Measurements from ENCODE around the gene VWC2.

Gene VWC2

GRCh38 chr7:49767719-49768118, 5.7 kb upstream of the VWC2 start:
- Mint-ChIP-seq H3K4me3 (no peak overlapping the region), H3K9me3 (peaks cover 7% of the 10 kb centered on the region), H3K36me3 (ENCODE audit: low read depth) (no peaks in the 10 kb centered on the region), H3K4me1 (peaks cover 1% of the 10 kb centered on the region), H3K27me3 (ENCODE audit: low read depth) (peaks cover 67% of the 10 kb centered on the region), H3K27ac (no peak overlapping the region)
- TF ChIP-seq, protein P1, sequence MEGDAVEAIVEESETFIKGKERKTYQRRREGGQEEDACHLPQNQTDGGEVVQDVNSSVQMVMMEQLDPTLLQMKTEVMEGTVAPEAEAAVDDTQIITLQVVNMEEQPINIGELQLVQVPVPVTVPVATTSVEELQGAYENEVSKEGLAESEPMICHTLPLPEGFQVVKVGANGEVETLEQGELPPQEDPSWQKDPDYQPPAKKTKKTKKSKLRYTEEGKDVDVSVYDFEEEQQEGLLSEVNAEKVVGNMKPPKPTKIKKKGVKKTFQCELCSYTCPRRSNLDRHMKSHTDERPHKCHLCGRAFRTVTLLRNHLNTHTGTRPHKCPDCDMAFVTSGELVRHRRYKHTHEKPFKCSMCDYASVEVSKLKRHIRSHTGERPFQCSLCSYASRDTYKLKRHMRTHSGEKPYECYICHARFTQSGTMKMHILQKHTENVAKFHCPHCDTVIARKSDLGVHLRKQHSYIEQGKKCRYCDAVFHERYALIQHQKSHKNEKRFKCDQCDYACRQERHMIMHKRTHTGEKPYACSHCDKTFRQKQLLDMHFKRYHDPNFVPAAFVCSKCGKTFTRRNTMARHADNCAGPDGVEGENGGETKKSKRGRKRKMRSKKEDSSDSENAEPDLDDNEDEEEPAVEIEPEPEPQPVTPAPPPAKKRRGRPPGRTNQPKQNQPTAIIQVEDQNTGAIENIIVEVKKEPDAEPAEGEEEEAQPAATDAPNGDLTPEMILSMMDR (IDR thresholded peaks at IDR 0.05; ENCODE audit: unreplicated experiment in 3 of 3): no peak

- TF ChIP-seq, protein P1 (IDR thresholded peaks at IDR 0.05; ENCODE audit: unreplicated experiment in 3 of 3): no peak
- Mint-ChIP-seq H3K9me3 (peaks cover 7% of the 10 kb centered on the region), H3K4me3 (no peak overlapping the region), H3K27me3 (ENCODE audit: low read depth) (peaks cover 73% of the 10 kb centered on the region), H3K36me3 (ENCODE audit: low read depth) (no peaks in the 10 kb centered on the region), H3K27ac (no peak overlapping the region), H3K4me1 (peaks cover 7% of the 10 kb centered on the region)
Measured at GRCh38 chr7:49768254-49768653, 5.2 kb upstream of the VWC2 start.

DNA sequence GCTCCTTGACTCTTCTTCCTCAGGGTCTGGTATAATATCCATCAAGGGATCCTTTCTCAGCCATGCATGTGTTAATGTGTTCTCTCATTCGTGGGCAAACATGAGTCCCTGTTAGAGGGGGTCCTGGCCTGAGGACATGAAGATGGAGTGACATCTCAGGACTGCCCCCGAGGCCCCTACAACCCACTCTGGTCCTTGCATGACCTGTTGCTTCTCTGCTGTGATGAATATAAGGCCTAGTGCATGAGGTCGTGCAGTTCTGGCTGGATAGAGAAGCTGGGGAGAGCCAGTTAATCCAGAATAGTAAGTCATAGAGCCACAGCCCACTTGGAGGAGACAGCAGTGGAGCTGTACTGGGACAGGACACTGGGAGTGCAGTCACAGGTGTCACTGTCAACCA, 4.6 kb upstream of the VWC2 start:
- TF ChIP-seq, protein P1 (IDR thresholded peaks at IDR 0.05; ENCODE audit: unreplicated experiment in 3 of 3): no peak
- peaks cover 7% of the 10 kb centered on the region for H3K4me1 Mint-ChIP-seq
- H3K36me3 Mint-ChIP-seq (ENCODE audit: low read depth): no peaks in the 10 kb centered on the region
- peaks cover 74% of the 10 kb centered on the region for H3K27me3 Mint-ChIP-seq (ENCODE audit: low read depth)
- peaks cover 7% of the 10 kb centered on the region for H3K9me3 Mint-ChIP-seq
- no peak overlapping the region for H3K27ac Mint-ChIP-seq
- no peak overlapping the region for H3K4me3 Mint-ChIP-seq

- Mint-ChIP-seq H3K4me1 (peaks cover 7% of the 10 kb centered on the region), H3K4me3 (no peak overlapping the region), H3K9me3 (peaks cover 6% of the 10 kb centered on the region), H3K27ac (no peak overlapping the region), H3K36me3 (ENCODE audit: low read depth) (no peaks in the 10 kb centered on the region), H3K27me3 (ENCODE audit: low read depth) (peaks cover 78% of the 10 kb centered on the region)
- TF ChIP-seq, protein P1 (IDR thresholded peaks at IDR 0.05; ENCODE audit: unreplicated experiment in 3 of 3): no peak
Measured at GRCh38 chr7:49769285-49769857, 4.1 kb upstream of the VWC2 start.

GRCh38 chr7:49770838-49771237, 2.6 kb upstream of the VWC2 start:
- TF ChIP-seq, protein P1 (IDR thresholded peaks at IDR 0.05; ENCODE audit: unreplicated experiment in 3 of 3): no peak
- no peaks in the 10 kb centered on the region for H3K36me3 Mint-ChIP-seq (ENCODE audit: low read depth)
- peaks cover 12% of the 10 kb centered on the region for H3K4me1 Mint-ChIP-seq
- no peak overlapping the region for H3K27ac Mint-ChIP-seq
- H3K9me3 Mint-ChIP-seq: no peaks in the 10 kb centered on the region
- no peak overlapping the region for H3K4me3 Mint-ChIP-seq
- H3K27me3 Mint-ChIP-seq (ENCODE audit: low read depth): peaks cover 92% of the 10 kb centered on the region

DNA sequence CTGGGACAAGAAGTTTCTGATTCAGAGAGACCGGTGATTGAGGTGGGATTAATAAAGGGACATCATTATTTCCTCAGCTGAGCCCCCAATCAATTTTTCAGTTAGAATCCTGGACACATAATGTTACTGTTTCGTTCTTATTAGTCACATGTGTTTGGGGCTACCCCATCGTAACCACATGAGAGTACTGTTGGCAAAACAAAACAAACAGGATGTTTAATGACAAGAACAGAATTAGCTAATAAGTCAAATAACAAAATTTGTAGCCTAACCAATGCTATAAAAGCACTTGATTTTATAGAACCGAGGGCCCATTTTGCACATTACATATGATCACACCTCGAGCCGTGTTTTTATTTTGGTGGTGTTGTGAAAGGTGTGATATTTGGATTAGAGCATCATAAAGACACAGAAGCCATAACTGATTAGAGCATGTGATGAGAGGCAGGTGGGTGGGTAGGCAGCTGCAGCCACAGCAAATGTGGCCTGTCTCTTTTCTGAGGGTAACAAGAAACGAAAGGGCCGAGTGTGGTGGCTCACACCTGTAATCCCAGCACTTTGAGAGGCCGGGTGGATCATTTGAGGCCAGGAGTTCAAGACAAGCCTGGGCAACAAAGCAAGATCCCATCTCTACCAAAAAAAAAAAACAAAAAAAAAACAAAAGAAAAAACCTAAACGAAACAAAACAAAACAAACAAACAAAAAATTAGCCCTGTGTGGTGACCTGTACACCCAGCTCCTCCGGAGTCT, 1.8 kb upstream of the VWC2 start:
- no peaks in the 10 kb centered on the region for H3K36me3 Mint-ChIP-seq (ENCODE audit: low read depth)
- H3K4me3 Mint-ChIP-seq: peak overlapping the region; percentile 52 to 70 (median 60)
- peaks cover 93% of the 10 kb centered on the region for H3K27me3 Mint-ChIP-seq (ENCODE audit: low read depth)
- H3K4me1 Mint-ChIP-seq: peaks cover 12% of the 10 kb centered on the region
- TF ChIP-seq, protein P1 (IDR thresholded peaks at IDR 0.05; ENCODE audit: unreplicated experiment in 3 of 3): no peak
- no peak overlapping the region for H3K27ac Mint-ChIP-seq
- H3K9me3 Mint-ChIP-seq: no peaks in the 10 kb centered on the region
